Thyroid gland (tissue), 4 donors: Measurements from ENCODE around the gene GLRX5.

ENCODE experiments used
- POLR2A ChIP-seq, 2 donors: fragments of 450-650 bp; IDR thresholded peaks; one replicate each; pipeline ENCODE4 v1.6.1; 2017; ENCODE audit warnings: antibody characterized with exemption in 2 of 2, mild to moderate bottlenecking in 2 of 2, moderate library complexity in 1 of 2
- TF ChIP-seq, protein P1 (sequence below), 6 experiments: fragments of 200-600 bp in 3 of 6; fragments of 450-650 bp in 3 of 6; sonication (generic) in 3 of 6; IDR thresholded peaks; one replicate each; pipeline ENCODE4 v1.5.1; 2016 to 2019; ENCODE audit warnings: antibody characterized with exemption in 6 of 6, mild to moderate bottlenecking in 2 of 6, inconsistent platforms in 1 of 6, moderate library complexity in 1 of 6

DNA sequence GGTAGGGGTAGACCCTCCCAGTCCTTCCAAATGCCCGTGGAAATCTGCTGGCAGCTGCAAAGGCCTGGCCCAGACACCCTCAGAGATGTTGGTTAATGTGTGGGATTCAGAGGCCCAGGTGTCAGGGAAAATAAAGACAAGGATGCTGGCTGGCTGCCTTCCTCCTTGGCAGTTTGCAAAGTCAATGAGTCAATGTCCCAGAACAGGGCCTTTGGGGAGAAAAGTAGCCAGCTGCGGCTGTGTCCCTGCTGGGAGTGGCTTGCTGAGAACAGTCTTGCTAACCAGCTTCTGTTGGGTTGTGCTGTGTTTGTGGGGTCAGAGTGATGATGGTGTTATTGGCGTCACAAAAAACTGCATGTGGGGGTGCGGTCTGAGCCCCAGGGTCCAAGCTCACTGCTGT is 29.2 kb downstream of the GLRX5 start:
- TF ChIP-seq, protein P1, sequence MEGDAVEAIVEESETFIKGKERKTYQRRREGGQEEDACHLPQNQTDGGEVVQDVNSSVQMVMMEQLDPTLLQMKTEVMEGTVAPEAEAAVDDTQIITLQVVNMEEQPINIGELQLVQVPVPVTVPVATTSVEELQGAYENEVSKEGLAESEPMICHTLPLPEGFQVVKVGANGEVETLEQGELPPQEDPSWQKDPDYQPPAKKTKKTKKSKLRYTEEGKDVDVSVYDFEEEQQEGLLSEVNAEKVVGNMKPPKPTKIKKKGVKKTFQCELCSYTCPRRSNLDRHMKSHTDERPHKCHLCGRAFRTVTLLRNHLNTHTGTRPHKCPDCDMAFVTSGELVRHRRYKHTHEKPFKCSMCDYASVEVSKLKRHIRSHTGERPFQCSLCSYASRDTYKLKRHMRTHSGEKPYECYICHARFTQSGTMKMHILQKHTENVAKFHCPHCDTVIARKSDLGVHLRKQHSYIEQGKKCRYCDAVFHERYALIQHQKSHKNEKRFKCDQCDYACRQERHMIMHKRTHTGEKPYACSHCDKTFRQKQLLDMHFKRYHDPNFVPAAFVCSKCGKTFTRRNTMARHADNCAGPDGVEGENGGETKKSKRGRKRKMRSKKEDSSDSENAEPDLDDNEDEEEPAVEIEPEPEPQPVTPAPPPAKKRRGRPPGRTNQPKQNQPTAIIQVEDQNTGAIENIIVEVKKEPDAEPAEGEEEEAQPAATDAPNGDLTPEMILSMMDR (IDR thresholded peaks at IDR 0.05): no peak
- no peak for TF ChIP-seq POLR2A (IDR thresholded peaks at IDR 0.05)
